SK-N-SH (cell line): ENCODE results near the gene SZT2.

Experiments used
- CTCF ChIP-seq: fragments of 200-600 bp; sonication (generic); IDR thresholded peaks from 2 replicates; pipeline ENCODE4 v1.6.1; 2017; ENCODE audit warnings: antibody characterized with exemption, mild to moderate bottlenecking, moderate library complexity
- ELF1 ChIP-seq: IDR thresholded peaks from 2 replicates; pipeline ENCODE4 v1.4.0; 2012
- EP300 ChIP-seq, 2 experiments: IDR thresholded peaks; 2 replicates each; pipeline versions ENCODE4 v1.4.0 to v1.6.1; 2012; ENCODE audit warnings: borderline replicate concordance in 1 of 2, low read depth in 1 of 2, low read length in 1 of 2
- FOXM1 ChIP-seq: IDR thresholded peaks from 2 replicates; pipeline ENCODE4 v1.4.0; 2012; ENCODE audit warnings: low read depth, mild to moderate bottlenecking
- GABPA ChIP-seq: IDR thresholded peaks from 2 replicates; pipeline ENCODE4 v1.4.0; 2012; ENCODE audit warnings: low read depth, mild to moderate bottlenecking
- MAX ChIP-seq: IDR thresholded peaks from 2 replicates; pipeline ENCODE4 v1.4.0; 2012; ENCODE audit warnings: low read depth
- MXI1 ChIP-seq: IDR thresholded peaks from 2 replicates; pipeline ENCODE4 v1.6.1; 2012; ENCODE audit warnings: mild to moderate bottlenecking, low read depth, low read length, improper control_type of control experiment
- NRF1 ChIP-seq: IDR thresholded peaks from 2 replicates; pipeline ENCODE4 v1.6.1; 2012; ENCODE audit warnings: low read depth, mild to moderate bottlenecking, low read length
- PBX3 ChIP-seq: IDR thresholded peaks from 2 replicates; pipeline ENCODE4; 2012
- POLR2AphosphoS5 ChIP-seq: IDR thresholded peaks from 2 replicates; pipeline ENCODE4 v1.6.1; 2012; ENCODE audit warnings: low read depth, low read length
- REST ChIP-seq: IDR thresholded peaks from 2 replicates; pipeline ENCODE4 v1.6.1; 2012; ENCODE audit warnings: mild to moderate bottlenecking, low read depth, low read length, moderate library complexity
- RFX5 ChIP-seq: IDR thresholded peaks from 2 replicates; pipeline ENCODE4 v1.6.1; 2012; ENCODE audit warnings: mild to moderate bottlenecking, improper control_type of control experiment, low read length
- SMC3 ChIP-seq: IDR thresholded peaks from 2 replicates; pipeline ENCODE4 v1.6.1; 2012; ENCODE audit warnings: low read depth, low read length, improper control_type of control experiment
- USF2 ChIP-seq: fragments of 150-350 bp; IDR thresholded peaks from 2 replicates; pipeline ENCODE4 v1.6.1; 2017; ENCODE audit warnings: antibody characterized with exemption, low read length, low read depth, borderline replicate concordance

GRCh38 chr1:43351421-43352350 lies 38.0 kb upstream of the SZT2 start:
- TF ChIP-seq CTCF (no peak), POLR2AphosphoS5 (no peak), FOXM1 (no peak), MXI1 (no peak), RFX5 (no peak), USF2 (no peak), EP300 (IDR thresholded peaks at IDR 0.05; ENCODE audit: borderline replicate concordance in 1 of 2, low read depth in 1 of 2, low read length in 1 of 2) (no peak), PBX3 (no peak), SMC3 (no peak), NRF1 (no peak), MAX (no peak), ELF1 (no peak), GABPA (no peak), REST (no peak)
